Sciatic nerve (tissue), 2 donors: ENCODE results near the gene LGALS8. TPM values are rescaled to one million over a fixed set of nuclear protein-coding genes. Genes with fewer than 3 reads are reported as not detected.

Experiments used
- ATAC-seq: fragments of 200-7000 bp; cut with Tn5 transposase; one replicate; pipeline ENCODE4 v1.9.1; 2020; ENCODE audit warnings: mild to moderate bottlenecking, moderate library complexity
- DNase-seq: peaks from one replicate; pipeline ENCODE4 v3.0.0-alpha.2; 2020; ENCODE audit warnings: low spot score
- intact Hi-C: fragments of 100-400 bp; cut with DNase I; formaldehyde crosslinking; loops from one replicate; pipeline ENCODE4 v1.14.2; 2022
- total RNA-seq: library from RNA; stranded (reverse); fragmentation: NEBNext Ultra II Directional; extraction: Animal tissue kit (Norgen Biotek cat#: 25700); gene quantifications from one replicate; pipeline ENCODE4 v1.2.1, GENCODE V29; 2021
- donor health status: DM: no; HTN: no; CAD: no.
- donor health status: DM: no; HTN: no; CAD: no.

LGALS8 gene
- total RNA-seq, 1 donor from 2014 or later: 69.4 TPM

GRCh38 chr1:236534151-236534651 lies 10.4 kb downstream of the LGALS8 start:
- DNase-seq: no peak
- ATAC-seq: no peak
- intact Hi-C loops: no loop called here

- no peak for ATAC-seq
- intact Hi-C loops: no loop called here
- DNase-seq: no peak
These were observed 11.4 kb downstream of the LGALS8 start for GRCh38 chr1:236535190-236535589.

GRCh38 chr1:236535662-236536161 lies 11.9 kb downstream of the LGALS8 start:
- ATAC-seq: no peak
- intact Hi-C loops: no loop called here
- DNase-seq: no peak

GRCh38 chr1:236536540-236536939 lies 12.8 kb downstream of the LGALS8 start:
- DNase-seq (no peak), ATAC-seq (no peak)
- intact Hi-C loops: no loop called here

GRCh38 chr1:236540813-236541465 lies 17.2 kb downstream of the LGALS8 start:
- no peak for DNase-seq
- no peak for ATAC-seq
- intact Hi-C loops: no loop called here

GRCh38 chr1:236541710-236542109 lies 17.9 kb downstream of the LGALS8 start:
- DNase-seq (no peak), ATAC-seq (no peak)
- intact Hi-C loops: no loop called here

- ATAC-seq (no peak), DNase-seq (no peak)
- intact Hi-C loops: no loop called here
These were observed 19.4 kb downstream of the LGALS8 start for GRCh38 chr1:236543065-236543669.

- no peak for ATAC-seq
These were observed 21.9 kb downstream of the LGALS8 start for GRCh38 chr1:236545621-236546169.

GRCh38 chr1:236548452-236548851 lies 24.7 kb downstream of the LGALS8 start:
- intact Hi-C loops: no loop called here

More at GRCh38 chr1:236545621-236546169, 21.9 kb downstream of the LGALS8 start:
- DNase-seq: no peak
- intact Hi-C loops: no loop called here

GRCh38 chr1:236550961-236551851 lies 27.4 kb downstream of the LGALS8 start:
- intact Hi-C loops: no loop called here
- ATAC-seq (no peak), DNase-seq (no peak)

More at GRCh38 chr1:236548452-236548851, 24.7 kb downstream of the LGALS8 start:
- ATAC-seq: no peak
- no peak for DNase-seq

- ATAC-seq (no peak), DNase-seq (no peak)
- intact Hi-C loops: no loop called here
These were observed 28.3 kb downstream of the LGALS8 start for GRCh38 chr1:236552096-236552495.

- ATAC-seq: no peak
- intact Hi-C loops: no loop called here
These were observed 29.1 kb downstream of the LGALS8 start for GRCh38 chr1:236552901-236553300.

GRCh38 chr1:236553370-236553769 lies 29.6 kb downstream of the LGALS8 start:
- DNase-seq (no peak), ATAC-seq (no peak)
- intact Hi-C loops: no loop called here

More at GRCh38 chr1:236552901-236553300, 29.1 kb downstream of the LGALS8 start:
- DNase-seq: no peak

GRCh38 chr1:236556606-236557005 lies 32.8 kb downstream of the LGALS8 start:
- intact Hi-C loops: no loop called here
- DNase-seq: no peak
- ATAC-seq: no peak

GRCh38 chr1:236558081-236558480 lies 34.3 kb downstream of the LGALS8 start:
- intact Hi-C loops: no loop called here
- DNase-seq: no peak
- no peak for ATAC-seq

GRCh38 chr1:236558846-236559245 lies 35.1 kb downstream of the LGALS8 start:
- DNase-seq: no peak
- no peak for ATAC-seq
- intact Hi-C loops: no loop called here

- intact Hi-C loops: no loop called here
- ATAC-seq: no peak
- DNase-seq: no peak
These were observed 36.5 kb downstream of the LGALS8 start for GRCh38 chr1:236560213-236560771.

GRCh38 chr1:236561976-236562375 lies 38.2 kb downstream of the LGALS8 start:
- DNase-seq: no peak
- intact Hi-C loops: no loop called here
- ATAC-seq: no peak

GRCh38 chr1:236565530-236565929 lies 41.7 kb downstream of the LGALS8 start:
- ATAC-seq: no peak
- intact Hi-C loops: no loop called here

More at GRCh38 chr1:236565530-236565929, 41.7 kb downstream of the LGALS8 start:
- DNase-seq: no peak
